Mucosa of rectum (tissue), 2 donors: Measurements from ENCODE around the gene RFX1.
"Not testable (repeated sequence)": the region's sequence is repeated elsewhere in the genome, so short reads cannot be mapped to it uniquely, and the experiment has no call there.

Source experiments
- H3K27ac ChIP-seq, 2 donors: one replicate each; pipeline ENCODE4 v1.7.0; 2013; ENCODE audit warnings: inconsistent platforms in 2 of 2, low read depth in 2 of 2, low read length in 2 of 2
- H3K27me3 ChIP-seq, 2 donors: one replicate each; pipeline ENCODE4 v1.7.0; 2013; ENCODE audit warnings: low read length in 2 of 2; ENCODE audit not compliant: control insufficient read depth in 2 of 2, insufficient read depth in 2 of 2
- H3K36me3 ChIP-seq, 2 donors: one replicate each; pipeline ENCODE4 v1.7.0; 2013; ENCODE audit warnings: low read length in 2 of 2; ENCODE audit not compliant: control insufficient read depth in 2 of 2, insufficient read depth in 2 of 2
- H3K4me1 ChIP-seq, 2 donors: one replicate each; pipeline ENCODE4 v1.7.0; 2013; ENCODE audit warnings: low read length in 2 of 2, mild to moderate bottlenecking in 1 of 2; ENCODE audit not compliant: control insufficient read depth in 2 of 2, insufficient read depth in 2 of 2
- H3K4me3 ChIP-seq, 2 donors: one replicate each; pipeline ENCODE4 v1.7.0; 2013; ENCODE audit warnings: low read length in 2 of 2
- H3K9ac ChIP-seq, 2 donors: one replicate each; pipeline ENCODE4 v1.7.0; 2013; ENCODE audit warnings: low read length in 2 of 2, low read depth in 1 of 2, mild to moderate bottlenecking in 1 of 2
- H3K9me3 ChIP-seq, 2 donors: one replicate each; pipeline ENCODE4 v1.7.0; 2013; ENCODE audit warnings: low read length in 2 of 2; ENCODE audit not compliant: control insufficient read depth in 2 of 2
- donor health status: healthy.
- donor health status: Normal muscosa, but diverticular disease.

Gene RFX1

DNA sequence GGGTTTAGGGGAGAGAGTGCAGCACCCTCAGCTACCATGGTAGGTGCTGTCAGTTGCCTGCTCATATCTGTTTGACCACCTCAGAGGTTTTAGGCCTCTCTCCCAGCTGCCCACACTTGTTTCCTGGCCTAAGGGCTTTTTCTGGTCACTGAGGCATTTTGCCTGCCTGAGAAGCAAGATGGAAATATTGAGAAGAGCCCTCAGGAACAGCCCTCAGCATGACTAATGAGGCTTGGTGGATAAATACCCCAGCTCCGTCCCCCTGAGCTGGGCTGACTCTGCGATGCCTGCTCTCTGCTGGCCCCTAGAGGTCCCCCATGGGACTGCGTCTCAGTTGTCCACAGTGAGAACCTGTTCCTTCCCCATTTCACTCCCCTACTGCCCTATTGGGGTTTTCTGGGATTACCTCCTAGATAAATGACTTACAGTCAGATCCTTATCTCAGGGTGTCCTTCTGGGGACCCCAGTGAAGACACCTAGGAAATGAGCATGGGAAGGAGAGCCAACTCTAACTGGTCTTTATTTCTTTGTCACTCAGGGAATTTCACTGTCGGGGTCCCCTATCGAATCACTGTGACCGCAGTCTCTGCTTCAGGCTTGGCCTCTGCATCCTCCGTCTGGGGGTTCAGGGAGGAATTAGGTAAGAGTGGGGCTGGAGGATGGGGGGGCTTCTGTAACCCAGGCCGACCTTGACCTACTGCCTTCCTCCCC is 42.5 kb upstream of the RFX1 start:
- peaks cover 0 to 2% of the 10 kb centered on the region in 2 donors for H3K36me3 ChIP-seq

DNA sequence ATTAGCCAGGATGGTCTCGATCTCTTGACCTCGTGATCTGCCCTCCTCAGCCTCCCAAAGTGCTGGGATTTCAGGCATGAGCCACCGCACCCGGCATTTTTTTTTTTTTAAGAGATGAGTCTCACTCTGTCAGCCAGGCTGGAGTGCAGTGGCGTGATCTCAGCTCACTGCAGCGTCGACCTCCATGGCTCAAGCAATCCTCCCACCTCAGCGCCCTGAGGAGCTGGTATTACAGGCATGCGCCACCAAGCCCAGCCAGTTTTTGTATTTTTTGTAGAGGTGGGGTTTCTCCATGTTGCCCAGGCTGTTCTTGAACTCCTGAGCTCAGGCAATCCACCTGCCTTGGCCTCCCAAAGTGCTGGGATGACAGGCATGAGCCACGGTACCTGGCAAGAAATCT is 41.7 kb upstream of the RFX1 start:
- H3K36me3 ChIP-seq, H3K9me3 ChIP-seq, H3K27me3 ChIP-seq, H3K27ac ChIP-seq, H3K4me3 ChIP-seq, H3K4me1 ChIP-seq, H3K9ac ChIP-seq: not testable (repeated sequence)

More for the DNA sequence above, 42.5 kb upstream of the RFX1 start:
- Histone ChIP-seq H3K4me3 (no peak overlapping the region), H3K4me1 (no peaks in the 10 kb centered on the region), H3K27ac (no peak overlapping the region), H3K27me3 (no peaks in the 10 kb centered on the region), H3K9ac (no peak overlapping the region), H3K9me3 (no peaks in the 10 kb centered on the region)

DNA sequence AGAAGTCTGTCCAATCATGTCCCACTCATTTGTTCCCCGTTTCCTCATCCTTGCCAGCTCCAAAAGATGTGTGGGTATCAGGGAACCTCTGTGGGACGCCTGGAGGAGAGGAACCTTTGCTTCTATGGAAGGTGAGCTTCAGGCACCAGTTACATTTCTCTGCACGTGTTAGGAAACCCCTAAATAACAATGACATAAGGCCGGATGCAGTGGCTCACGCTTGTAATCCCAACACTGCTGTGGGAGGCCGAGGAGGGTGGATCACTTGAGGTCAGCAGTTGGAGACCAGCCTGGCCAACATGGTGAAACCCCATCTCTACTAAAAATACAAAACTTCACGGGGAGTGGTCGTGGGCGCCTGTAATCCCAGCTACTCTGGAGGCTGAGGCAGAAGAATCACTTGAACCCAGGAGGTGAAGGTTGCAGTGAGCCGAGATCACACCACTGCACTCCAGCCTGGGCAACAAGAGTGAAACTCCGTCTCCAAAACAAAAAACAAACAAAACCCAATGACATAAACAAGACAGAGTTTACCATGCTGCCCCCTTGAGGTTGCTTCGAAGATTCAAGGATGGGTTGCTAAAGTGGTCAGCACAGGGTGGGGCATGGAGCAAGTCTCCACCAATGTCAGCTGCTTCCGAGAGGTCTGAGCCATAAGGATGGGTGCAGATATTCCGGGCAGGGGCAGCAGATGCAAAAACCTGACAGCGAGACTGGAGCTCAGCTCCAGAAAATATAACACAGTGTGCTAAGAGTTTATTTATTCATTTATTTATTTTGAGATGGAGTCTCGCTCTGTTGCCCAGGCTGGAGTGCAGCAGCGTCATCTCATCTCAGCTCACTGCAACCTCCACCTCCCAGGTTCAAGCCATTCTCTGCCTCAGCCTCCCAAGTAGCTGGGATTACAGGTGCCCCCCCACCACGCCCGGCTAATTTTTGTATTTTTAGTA is 36.8 kb upstream of the RFX1 start:
- H3K27ac ChIP-seq: peak overlapping the region; percentile 9 to 32
- not testable (repeated sequence) for H3K4me3 ChIP-seq, H3K36me3 ChIP-seq, H3K4me1 ChIP-seq, H3K9ac ChIP-seq, H3K9me3 ChIP-seq, H3K27me3 ChIP-seq

DNA sequence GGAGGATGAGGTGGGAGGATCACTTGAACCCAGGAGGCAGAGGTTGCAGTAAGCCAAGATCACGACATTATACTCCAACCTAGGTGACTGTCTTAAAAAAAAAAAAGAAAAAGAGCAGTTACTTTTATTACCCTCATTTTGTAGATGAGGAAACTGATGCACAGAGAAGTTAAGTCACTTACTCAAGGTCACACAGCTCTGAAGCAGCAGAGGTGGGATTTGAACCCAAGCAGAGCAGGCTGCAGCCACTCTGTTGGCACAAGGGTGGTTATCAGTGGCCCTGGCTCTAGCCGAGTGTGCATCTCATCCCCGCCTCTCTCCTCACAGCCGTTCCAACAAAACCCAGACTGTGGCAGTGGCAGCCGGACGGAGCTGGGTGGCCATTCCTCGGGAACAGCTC is 33.1 kb upstream of the RFX1 start:
- Histone ChIP-seq H3K27me3 (no peaks in the 10 kb centered on the region), H3K9me3 (no peaks in the 10 kb centered on the region), H3K4me1 (peaks cover 0 to 3% of the 10 kb centered on the region in 2 donors), H3K27ac (no peak overlapping the region), H3K4me3 (no peak overlapping the region), H3K9ac (no peak overlapping the region), H3K36me3 (no peaks in the 10 kb centered on the region)

DNA sequence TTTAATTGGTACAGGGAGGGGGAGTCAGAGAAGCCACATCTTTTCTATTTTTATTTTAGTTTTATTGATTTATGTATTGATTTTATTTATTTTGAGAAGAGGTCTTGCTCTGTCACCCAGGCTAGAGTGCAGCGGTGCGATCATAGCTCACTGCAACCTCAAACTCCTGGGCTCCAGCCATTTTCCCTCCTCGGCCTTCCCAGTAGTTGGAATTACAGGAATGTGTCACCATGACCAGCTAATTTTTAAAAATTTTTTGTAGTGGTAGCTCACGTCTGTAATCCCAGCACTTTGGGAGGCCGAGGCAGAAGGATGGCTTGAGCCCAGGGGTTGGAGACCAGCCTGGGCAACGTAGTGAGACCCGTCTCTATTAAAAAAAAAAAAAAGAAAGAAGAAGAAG is 29.6 kb upstream of the RFX1 start:
- Histone ChIP-seq H3K27ac (no peak overlapping the region), H3K4me1 (peaks cover 9 to 13% of the 10 kb centered on the region in 2 donors), H3K9me3 (no peaks in the 10 kb centered on the region), H3K4me3 (no peak overlapping the region), H3K36me3 (no peaks in the 10 kb centered on the region), H3K9ac (no peak overlapping the region), H3K27me3 (peaks cover 0 to 2% of the 10 kb centered on the region in 2 donors)

DNA sequence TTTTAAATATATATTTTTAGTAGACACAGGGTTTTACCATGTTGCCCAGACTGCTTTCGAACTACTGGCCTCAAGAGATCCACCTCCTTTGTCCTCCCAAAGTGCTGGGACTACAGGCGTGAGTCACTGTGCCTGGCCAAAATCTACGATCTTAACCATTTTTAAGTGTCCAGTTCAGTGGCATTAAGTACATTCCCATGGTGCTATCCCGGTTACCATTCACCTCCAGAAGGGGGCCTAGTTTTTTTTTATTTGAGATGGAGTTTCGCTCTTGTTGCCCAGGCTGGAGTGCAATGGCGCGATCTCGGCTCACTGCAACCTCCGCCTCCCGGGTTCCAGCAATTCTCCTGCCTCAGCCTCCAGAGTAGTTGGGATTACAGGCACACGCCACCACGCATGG is 29.0 kb upstream of the RFX1 start:
- H3K4me1 ChIP-seq: peaks cover 9 to 13% of the 10 kb centered on the region in 2 donors
- H3K36me3 ChIP-seq, H3K27me3 ChIP-seq, H3K4me3 ChIP-seq, H3K9ac ChIP-seq, H3K27ac ChIP-seq, H3K9me3 ChIP-seq: not testable (repeated sequence)

- H3K4me3 ChIP-seq: no peak overlapping the region
- no peaks in the 10 kb centered on the region for H3K9me3 ChIP-seq
- no peaks in the 10 kb centered on the region for H3K36me3 ChIP-seq
- H3K9ac ChIP-seq: no peak overlapping the region
- H3K27me3 ChIP-seq: peaks cover 0 to 2% of the 10 kb centered on the region in 2 donors
- H3K4me1 ChIP-seq: peaks cover 9 to 13% of the 10 kb centered on the region in 2 donors
- H3K27ac ChIP-seq: no peak overlapping the region
These were observed 27.8 kb upstream of the RFX1 start for GRCh38 chr19:14033946-14034345.

DNA sequence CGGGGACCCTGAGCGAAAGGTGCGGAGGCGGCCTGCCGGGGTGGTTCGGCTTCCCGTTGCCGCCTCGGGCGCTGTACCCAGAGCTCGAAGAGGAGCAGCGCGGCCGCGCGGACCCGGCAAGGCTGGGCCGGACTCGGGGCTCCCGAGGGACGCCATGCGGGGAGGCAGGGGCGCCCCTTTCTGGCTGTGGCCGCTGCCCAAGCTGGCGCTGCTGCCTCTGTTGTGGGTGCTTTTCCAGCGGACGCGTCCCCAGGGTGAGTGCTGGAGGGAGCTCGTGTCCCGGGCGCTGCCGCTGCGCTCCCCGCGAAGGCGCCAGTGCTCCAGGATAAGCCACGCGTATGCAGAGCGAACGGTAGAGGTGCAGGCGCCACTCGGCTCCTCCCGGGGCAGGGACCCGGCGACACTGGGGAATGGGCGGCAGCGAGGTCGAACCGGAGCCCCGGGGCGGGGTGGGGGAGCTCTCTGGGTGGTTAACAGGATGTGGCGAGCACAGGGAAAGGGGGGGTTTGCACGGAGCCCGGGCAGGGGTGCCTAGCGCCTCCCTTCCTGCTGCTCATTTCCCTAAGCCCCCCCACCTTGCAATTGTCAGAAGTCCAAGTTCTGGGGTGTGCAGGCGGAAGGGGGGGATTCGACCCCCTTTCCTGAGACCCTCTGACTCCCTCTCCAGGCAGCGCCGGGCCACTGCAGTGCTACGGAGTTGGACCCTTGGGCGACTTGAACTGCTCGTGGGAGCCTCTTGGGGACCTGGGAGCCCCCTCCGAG is 25.8 kb upstream of the RFX1 start, which contains the start of gene IL27RA:
IL27RA (plus strand) TSS at position 44 of the 762 bp plus-strand sequence; CDS start at position 155, 111 bp downstream.
- no peaks in the 10 kb centered on the region for H3K36me3 ChIP-seq
- H3K9ac ChIP-seq: peak within 1 kb of the TSS; percentile 68 to 74
- peaks cover 0 to 2% of the 10 kb centered on the region in 2 donors for H3K27me3 ChIP-seq
- H3K4me3 ChIP-seq: peak within 1 kb of the TSS; percentile 70 to 73
- peaks cover 9 to 13% of the 10 kb centered on the region in 2 donors for H3K4me1 ChIP-seq
- no peaks in the 10 kb centered on the region for H3K9me3 ChIP-seq
- peak within 1 kb of the TSS; percentile 42 to 72 for H3K27ac ChIP-seq

DNA sequence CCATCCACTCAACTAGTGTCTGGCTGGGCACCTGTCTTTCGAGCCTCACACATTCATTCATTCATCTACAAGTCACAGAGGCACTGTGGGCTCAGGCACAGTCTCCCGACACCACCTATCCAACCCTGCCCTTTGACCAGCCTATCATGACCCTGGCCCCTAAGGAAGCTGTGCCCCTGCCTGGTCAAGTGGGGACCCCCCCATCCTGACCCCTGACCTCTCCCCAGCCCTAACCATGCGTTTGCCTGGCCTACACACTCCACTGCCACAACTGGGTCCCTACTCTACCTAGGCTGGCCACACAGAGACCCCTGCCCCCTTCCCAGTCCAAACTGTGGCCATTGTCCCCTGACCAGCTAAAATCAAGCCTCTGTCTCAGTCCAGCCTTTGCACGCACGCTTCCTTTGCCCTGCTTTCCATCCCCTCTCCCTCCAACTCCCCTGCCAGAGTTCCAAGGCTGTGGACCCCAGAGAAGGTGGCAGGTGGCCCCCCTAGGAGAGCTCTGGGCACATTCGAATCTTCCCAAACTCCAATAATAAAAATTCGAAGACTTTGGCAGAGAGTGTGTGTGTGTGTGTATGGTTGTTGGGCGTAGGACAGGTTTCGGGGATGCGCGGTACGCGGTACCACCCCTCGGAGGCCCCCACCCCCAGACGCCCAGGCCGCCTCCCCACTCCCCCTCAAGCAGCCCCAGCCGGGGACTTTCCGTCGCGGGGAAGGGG is 25.0 kb upstream of the RFX1 start:
- Histone ChIP-seq H3K4me1 (peaks cover 9 to 13% of the 10 kb centered on the region in 2 donors), H3K27me3 (peaks cover 0 to 2% of the 10 kb centered on the region in 2 donors), H3K9ac (peak overlapping the region; percentile 38 to 74), H3K36me3 (no peaks in the 10 kb centered on the region), H3K27ac (peak overlapping the region; percentile 42 to 72), H3K4me3 (peak overlapping the region; percentile 70 to 73), H3K9me3 (no peaks in the 10 kb centered on the region)
